Measurements from ENCODE around the gene SNAPC4.

The SNAPC4 gene, protein sequence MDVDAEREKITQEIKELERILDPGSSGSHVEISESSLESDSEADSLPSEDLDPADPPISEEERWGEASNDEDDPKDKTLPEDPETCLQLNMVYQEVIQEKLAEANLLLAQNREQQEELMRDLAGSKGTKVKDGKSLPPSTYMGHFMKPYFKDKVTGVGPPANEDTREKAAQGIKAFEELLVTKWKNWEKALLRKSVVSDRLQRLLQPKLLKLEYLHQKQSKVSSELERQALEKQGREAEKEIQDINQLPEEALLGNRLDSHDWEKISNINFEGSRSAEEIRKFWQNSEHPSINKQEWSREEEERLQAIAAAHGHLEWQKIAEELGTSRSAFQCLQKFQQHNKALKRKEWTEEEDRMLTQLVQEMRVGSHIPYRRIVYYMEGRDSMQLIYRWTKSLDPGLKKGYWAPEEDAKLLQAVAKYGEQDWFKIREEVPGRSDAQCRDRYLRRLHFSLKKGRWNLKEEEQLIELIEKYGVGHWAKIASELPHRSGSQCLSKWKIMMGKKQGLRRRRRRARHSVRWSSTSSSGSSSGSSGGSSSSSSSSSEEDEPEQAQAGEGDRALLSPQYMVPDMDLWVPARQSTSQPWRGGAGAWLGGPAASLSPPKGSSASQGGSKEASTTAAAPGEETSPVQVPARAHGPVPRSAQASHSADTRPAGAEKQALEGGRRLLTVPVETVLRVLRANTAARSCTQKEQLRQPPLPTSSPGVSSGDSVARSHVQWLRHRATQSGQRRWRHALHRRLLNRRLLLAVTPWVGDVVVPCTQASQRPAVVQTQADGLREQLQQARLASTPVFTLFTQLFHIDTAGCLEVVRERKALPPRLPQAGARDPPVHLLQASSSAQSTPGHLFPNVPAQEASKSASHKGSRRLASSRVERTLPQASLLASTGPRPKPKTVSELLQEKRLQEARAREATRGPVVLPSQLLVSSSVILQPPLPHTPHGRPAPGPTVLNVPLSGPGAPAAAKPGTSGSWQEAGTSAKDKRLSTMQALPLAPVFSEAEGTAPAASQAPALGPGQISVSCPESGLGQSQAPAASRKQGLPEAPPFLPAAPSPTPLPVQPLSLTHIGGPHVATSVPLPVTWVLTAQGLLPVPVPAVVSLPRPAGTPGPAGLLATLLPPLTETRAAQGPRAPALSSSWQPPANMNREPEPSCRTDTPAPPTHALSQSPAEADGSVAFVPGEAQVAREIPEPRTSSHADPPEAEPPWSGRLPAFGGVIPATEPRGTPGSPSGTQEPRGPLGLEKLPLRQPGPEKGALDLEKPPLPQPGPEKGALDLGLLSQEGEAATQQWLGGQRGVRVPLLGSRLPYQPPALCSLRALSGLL (N-terminal part only)

GRCh38 chr9:136400038-136400834 lies at the start of gene SNAPC4:
Gene SNAPC4, minus strand, starts transcription at chr9:136400170. Its CDS starts 1,742 bp downstream, at chr9:136398428.
- DNase-seq = peak; percentile 88

- DNase-seq = no peak
These were observed 48.7 kb upstream of the SNAPC4 start for GRCh38 chr9:136448655-136449054.

DNA sequence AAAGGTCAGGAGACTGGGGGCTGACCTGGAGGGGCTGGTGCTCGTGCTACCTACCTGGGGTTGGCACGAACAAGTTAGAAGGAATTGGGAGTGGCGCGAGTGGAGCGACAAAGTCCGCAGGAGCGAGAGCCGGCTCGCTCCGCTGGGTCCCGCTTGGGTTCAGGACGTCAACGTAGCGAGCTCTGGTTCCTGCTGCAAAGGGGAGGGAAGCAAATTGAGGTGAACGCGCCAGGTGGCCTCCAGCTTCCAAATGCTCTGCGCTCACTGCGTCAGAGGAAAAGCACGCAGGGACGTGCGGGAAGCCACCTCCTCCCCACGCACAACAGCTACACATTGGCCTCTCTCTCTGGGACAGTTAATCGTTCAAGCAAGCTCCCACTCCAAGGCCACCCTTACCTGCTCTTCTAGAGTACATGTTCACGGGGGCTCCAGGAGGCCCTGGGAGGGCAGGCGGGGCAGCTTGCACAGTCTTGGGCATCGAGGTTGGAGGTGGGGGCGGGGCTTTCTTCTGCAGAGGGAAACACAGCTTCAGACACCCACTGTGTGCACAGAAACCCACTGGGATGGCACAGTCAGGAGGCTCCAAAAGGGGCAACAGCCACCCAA lies 47.3 kb upstream of the SNAPC4 start:
- no peak for DNase-seq

DNA sequence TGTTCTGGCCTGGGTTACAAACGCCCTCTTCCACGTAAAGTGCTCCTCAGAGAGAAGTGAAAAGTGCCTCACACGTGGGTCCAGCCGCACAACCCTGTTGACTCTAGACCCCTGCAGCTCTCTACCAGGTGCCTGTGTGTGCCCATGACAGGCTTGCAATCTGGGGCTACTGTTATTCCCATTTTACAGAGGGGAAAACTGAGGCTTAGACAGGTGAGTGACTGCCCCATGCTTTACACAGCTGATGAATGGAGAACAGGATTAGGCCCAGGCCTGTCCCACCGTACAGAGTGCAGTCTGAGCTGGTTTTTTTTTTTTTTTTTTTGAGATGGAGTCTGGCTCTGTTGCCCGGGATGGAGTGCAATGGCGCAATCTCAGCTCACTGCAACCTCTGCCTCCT lies 45.8 kb upstream of the SNAPC4 start:
- DNase-seq = no peak

DNA sequence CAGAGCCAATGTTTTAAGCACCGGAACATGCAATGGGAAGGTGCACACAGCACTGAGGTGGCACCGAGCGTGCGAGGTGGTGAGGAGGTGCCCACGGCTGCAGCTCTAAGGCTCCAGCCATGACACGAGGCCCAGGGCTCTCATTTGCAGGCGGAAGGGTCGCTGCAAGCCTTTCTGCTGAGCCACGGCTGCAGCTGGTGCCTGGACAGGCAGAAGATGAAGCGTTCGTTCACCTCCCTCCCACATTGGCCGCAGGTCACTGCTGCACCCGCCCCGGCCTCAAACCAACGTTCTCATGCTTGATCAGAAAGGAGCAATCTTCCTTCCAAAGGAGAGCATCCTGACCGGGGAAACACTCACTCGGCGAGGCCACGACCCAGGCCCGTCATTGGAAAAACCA lies 44.1 kb upstream of the SNAPC4 start:
- DNase-seq = no peak

GRCh38 chr9:136443687-136444086 lies 43.7 kb upstream of the SNAPC4 start:
- DNase-seq = no peak

- no peak for DNase-seq
These were observed 43.1 kb upstream of the SNAPC4 start for GRCh38 chr9:136443087-136443486.

GRCh38 chr9:136442265-136442664 lies 42.3 kb upstream of the SNAPC4 start:
- no peak for DNase-seq

DNA sequence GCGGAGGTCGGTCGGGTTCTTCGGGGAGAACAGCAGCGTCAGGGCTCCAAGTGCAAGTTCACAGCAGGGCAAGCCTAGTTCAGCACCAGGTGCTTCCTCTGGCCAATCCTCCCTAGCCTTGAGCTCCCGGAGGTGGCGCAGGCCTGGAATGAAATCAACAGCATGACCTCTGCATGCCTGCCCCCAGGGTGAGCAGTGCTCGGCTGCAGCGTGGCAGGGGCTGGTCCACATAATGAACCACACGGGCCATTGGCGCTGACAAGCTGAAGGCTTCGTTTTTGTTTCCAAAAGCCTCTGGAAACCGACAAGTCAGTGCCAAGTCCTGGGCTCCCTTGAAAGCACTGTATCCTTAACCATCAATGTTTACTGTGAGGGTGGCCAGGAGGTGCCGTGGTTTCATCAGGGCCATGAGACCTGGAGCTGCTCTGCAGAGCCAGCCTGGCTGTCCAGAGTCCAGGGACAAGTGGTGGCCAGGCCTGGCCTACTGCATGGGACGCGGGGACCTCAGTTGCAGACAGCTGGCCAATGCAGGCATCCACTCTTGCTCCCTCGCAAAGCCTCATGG lies 41.8 kb upstream of the SNAPC4 start:
- no peak for DNase-seq

- DNase-seq = no peak
These were observed 41.3 kb upstream of the SNAPC4 start for GRCh38 chr9:136441191-136441680.

- peak; percentile 76 for DNase-seq
These were observed 39.8 kb upstream of the SNAPC4 start, which contains the start of gene INPP5E for GRCh38 chr9:136439481-136440408. Gene INPP5E, minus strand, starts transcription at chr9:136439845. Its CDS starts 426 bp downstream, at chr9:136439419.

- peak; percentile 40 for DNase-seq
These were observed 38.8 kb upstream of the SNAPC4 start for GRCh38 chr9:136438548-136439480.

DNA sequence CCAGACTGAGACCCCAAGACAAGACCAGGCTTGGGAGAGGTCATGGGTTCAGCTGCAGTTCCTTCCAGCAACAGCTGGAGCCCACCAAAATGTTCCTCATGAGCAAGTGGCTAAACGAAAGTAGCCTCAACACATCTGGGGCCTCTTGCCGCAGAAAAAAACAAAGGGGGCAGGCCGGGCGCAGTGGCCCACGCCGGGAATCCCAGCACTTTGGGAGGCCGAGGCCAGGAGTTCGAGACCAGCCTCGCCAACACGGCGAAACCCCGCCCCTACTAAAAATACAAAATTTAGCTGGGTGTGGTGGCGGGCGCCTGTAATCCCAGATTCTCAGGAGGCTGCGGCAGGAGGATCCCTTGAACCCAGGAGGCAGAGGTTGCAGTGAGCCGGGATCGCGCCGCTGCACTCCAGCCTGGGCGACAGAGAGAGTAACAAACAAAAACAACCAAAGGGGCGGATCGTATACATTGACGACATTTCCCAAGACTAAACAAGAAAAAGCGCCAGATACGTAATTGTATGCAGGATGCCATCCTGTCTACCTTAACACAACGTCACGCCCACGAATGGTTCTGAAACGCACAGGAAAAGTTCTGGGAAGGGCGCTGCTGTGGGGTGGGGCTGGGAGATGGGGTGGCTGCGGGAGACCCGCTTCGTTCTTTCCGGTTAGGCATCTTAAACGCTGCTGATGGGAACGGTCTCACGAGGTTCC lies 38.0 kb upstream of the SNAPC4 start:
- no peak for DNase-seq

- DNase-seq = no peak
These were observed 37.5 kb upstream of the SNAPC4 start for GRCh38 chr9:136437430-136437829.

DNA sequence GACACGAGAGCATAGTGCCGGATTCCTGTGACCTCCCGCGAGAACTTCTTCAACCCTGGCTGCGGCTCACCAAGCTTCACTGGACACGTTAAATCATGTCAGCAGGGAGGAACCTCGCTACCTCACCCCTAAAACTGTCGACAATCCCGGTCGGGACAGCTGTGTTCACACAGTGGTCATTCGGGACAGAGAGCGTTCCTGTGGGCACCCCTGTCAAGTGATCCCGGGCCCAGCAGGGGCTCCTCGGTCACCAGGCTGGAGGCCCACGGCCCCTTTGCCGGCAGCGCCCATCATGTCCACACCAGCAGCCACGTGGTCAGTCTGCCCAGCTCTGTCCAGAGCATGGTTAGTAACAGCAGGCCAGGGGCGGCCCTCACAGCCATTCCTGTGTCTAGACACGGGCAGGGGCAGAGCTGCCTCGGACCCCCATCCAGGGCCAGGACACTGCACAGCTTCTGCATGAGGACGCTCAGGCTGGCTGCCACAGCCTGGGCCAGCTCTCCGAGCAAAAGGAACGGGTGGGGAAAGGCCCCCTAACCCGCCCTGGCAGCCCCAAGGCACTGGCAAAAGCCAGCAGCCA lies 36.2 kb upstream of the SNAPC4 start:
- DNase-seq = no peak

- DNase-seq = no peak
These were observed 34.7 kb upstream of the SNAPC4 start for GRCh38 chr9:136434580-136435169.
